Stomach (tissue), 4 donors: ENCODE data around the gene UNC45B.

ENCODE experiments used
- CTCF ChIP-seq, 7 experiments: fragments of 450-650 bp in 4 of 7; fragments of 200-600 bp in 3 of 7; sonication (generic) in 3 of 7; IDR thresholded peaks; one replicate each; pipeline ENCODE4 v1.5.1; 2016 to 2019; ENCODE audit warnings: antibody characterized with exemption in 7 of 7, control low read depth in 2 of 7, mild to moderate bottlenecking in 1 of 7
- POLR2A ChIP-seq, 4 donors: fragments of 450-650 bp; IDR thresholded peaks; one replicate each; pipeline ENCODE4 v1.6.1; 2016; ENCODE audit warnings: antibody characterized with exemption in 4 of 4, control low read depth in 2 of 4, mild to moderate bottlenecking in 1 of 4, moderate library complexity in 1 of 4
- POLR2AphosphoS5 ChIP-seq, 3 donors: sonication (generic); formaldehyde crosslinking; IDR thresholded peaks; one replicate each; pipeline ENCODE4 v1.6.1; 2016; ENCODE audit warnings: antibody characterized with exemption in 3 of 3

- TF ChIP-seq POLR2AphosphoS5 (IDR thresholded peaks at IDR 0.05) = no peak
- TF ChIP-seq POLR2A (IDR thresholded peaks at IDR 0.05) = no peak
- no peak for TF ChIP-seq CTCF (IDR thresholded peaks at IDR 0.05)
These were observed 24.2 kb downstream of the UNC45B start for GRCh38 chr17:35171834-35172233.
